ENCODE data around the gene SCN5A.

The SCN5A gene

DNA sequence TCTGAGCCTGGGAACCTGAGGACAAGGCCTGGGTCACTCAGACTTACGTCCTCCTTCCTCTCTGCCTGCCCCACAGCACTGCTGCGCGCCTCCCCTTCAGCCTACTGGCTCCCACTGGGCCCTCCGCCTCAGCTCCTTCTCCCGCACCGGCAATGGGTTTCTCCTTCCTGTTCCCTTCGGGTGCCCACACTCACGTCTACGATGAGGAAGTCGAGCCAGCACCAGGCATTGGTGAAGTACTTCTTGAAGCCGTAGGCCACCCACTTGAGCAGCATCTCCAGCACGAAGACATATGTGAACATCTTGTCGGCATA lies 83.3 kb downstream of the SCN5A start:
- Mint-ChIP-seq H3K9me3 (no peaks in the 10 kb centered on the region), H3K4me3 (no peak overlapping the region), H3K27me3 (ENCODE audit: low read depth, poor library complexity) (peaks cover 4% of the 10 kb centered on the region), H3K27ac (no peak overlapping the region), H3K36me3 (ENCODE audit: low read depth) (no peaks in the 10 kb centered on the region), H3K4me1 (peaks cover 4% of the 10 kb centered on the region)
- TF ChIP-seq, protein P1, sequence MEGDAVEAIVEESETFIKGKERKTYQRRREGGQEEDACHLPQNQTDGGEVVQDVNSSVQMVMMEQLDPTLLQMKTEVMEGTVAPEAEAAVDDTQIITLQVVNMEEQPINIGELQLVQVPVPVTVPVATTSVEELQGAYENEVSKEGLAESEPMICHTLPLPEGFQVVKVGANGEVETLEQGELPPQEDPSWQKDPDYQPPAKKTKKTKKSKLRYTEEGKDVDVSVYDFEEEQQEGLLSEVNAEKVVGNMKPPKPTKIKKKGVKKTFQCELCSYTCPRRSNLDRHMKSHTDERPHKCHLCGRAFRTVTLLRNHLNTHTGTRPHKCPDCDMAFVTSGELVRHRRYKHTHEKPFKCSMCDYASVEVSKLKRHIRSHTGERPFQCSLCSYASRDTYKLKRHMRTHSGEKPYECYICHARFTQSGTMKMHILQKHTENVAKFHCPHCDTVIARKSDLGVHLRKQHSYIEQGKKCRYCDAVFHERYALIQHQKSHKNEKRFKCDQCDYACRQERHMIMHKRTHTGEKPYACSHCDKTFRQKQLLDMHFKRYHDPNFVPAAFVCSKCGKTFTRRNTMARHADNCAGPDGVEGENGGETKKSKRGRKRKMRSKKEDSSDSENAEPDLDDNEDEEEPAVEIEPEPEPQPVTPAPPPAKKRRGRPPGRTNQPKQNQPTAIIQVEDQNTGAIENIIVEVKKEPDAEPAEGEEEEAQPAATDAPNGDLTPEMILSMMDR (IDR thresholded peaks at IDR 0.05), result no peak
- no peak for DNase-seq

DNA sequence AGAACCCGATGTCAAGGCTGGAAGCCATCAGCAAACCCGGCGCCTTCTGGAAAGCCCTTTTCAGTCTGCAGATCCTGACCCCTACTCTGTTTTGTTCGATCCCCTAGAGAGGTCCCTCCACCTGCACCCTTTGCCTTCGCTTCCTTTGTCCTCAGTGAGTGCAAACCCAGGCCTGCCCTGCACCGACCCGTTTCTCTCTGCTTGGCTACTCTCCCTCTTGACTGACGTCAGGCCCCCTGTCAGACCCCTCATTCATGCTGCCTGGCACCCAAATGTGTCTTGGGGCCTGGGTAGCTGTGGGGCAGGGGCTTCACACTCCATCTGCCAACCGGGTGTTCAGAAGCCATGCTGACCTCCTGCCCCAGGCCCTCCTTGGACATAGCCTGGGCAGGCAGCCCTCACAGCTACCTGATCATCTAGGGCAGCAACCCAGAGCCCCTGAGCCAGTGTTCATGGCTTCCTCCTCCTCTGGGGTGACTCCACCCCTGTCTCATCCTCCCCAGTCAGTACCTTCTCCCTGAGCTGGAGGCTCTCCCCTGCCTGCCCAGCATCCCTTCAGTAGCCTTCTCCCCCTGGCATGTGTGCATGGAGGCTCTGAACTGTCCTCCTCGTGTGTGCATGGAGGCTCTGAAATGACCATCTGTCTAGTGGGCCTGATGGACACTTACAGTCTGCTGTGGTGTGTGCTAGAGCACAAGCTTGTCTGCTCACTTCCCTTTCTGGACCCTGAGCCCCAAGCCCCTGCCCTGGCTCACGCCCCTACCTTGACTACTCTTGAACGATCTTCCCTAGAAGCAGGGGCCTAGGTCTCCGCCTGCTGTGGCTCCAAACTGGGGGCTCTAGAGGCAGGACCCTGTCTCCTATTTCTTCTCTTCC lies 83.9 kb downstream of the SCN5A start:
- Mint-ChIP-seq H3K9me3 (no peaks in the 10 kb centered on the region), H3K27me3 (ENCODE audit: low read depth, poor library complexity) (no peaks in the 10 kb centered on the region), H3K36me3 (ENCODE audit: low read depth) (no peaks in the 10 kb centered on the region), H3K27ac (peak overlapping the region; percentile 55), H3K4me3 (no peak overlapping the region), H3K4me1 (peaks cover 4% of the 10 kb centered on the region)
- TF ChIP-seq, protein P1 (IDR thresholded peaks at IDR 0.05), result no peak
- no peak for DNase-seq

DNA sequence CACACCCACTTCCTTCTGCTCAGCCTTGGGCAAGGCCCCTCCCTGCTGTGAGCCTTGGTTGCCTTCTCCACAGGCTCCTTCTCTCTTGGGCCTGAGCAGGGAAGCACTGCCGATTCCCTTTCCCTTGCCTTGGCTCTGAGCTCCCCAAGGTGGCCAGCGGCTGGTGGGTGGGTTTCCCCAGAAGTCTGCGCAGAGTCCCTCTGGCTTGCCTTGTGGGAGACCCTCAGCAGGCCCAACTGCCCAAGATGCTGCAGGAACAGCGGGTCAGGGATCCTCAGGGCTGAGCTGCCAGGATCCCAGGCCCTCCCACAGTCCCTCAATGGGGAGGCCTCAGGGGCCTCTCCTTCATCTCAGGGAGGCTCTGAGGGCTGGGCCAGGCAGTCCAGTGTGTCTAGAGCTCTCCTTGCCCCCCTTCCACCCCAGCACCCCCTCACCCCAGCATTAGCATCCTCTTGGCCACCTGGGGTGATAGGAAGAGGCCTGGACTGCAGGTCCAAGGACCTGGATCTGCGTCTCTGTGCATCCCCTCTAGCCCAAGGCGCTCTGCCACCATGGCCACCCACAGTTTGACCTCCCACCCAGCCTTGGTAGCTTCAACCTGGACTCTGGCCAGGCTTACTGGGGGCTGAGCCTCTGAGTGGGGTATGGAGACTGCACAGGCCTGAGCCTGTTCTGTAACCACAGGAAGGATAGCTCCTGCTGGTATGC lies 84.7 kb downstream of the SCN5A start:
- DNase-seq, result no peak
- Mint-ChIP-seq H3K4me3 (no peak overlapping the region), H3K27ac (no peak overlapping the region), H3K36me3 (ENCODE audit: low read depth) (no peaks in the 10 kb centered on the region), H3K9me3 (no peaks in the 10 kb centered on the region), H3K27me3 (ENCODE audit: low read depth, poor library complexity) (no peaks in the 10 kb centered on the region), H3K4me1 (peaks cover 4% of the 10 kb centered on the region)
- TF ChIP-seq, protein P1 (IDR thresholded peaks at IDR 0.05), result no peak

DNA sequence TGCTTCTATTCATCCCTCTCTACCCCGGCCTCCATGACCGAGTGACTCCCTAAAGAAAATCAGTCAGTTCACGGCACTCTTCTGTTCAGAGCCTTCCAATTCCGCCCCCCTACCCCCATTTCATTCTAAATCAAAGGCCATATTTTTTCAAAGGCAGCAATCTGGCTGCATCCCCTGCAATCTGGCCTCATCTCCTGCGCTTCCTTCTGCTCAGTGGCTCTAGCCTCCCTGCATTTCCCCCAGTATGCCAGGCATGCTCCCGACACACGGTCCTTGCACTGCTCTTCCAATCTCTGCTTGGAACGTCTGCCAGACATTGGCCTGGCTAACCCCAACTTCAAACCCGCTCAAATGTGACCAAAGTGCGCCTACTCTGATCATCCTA lies 85.6 kb downstream of the SCN5A start:
- TF ChIP-seq, protein P1 (IDR thresholded peaks at IDR 0.05), result no peak
- no peaks in the 10 kb centered on the region for H3K9me3 Mint-ChIP-seq
- H3K27me3 Mint-ChIP-seq (ENCODE audit: low read depth, poor library complexity), result peaks cover under 1% of the 10 kb centered on the region
- H3K27ac Mint-ChIP-seq, result no peak overlapping the region
- peaks cover 4% of the 10 kb centered on the region for H3K4me1 Mint-ChIP-seq
- DNase-seq, result no peak
- no peak overlapping the region for H3K4me3 Mint-ChIP-seq
- H3K36me3 Mint-ChIP-seq (ENCODE audit: low read depth), result no peaks in the 10 kb centered on the region

DNA sequence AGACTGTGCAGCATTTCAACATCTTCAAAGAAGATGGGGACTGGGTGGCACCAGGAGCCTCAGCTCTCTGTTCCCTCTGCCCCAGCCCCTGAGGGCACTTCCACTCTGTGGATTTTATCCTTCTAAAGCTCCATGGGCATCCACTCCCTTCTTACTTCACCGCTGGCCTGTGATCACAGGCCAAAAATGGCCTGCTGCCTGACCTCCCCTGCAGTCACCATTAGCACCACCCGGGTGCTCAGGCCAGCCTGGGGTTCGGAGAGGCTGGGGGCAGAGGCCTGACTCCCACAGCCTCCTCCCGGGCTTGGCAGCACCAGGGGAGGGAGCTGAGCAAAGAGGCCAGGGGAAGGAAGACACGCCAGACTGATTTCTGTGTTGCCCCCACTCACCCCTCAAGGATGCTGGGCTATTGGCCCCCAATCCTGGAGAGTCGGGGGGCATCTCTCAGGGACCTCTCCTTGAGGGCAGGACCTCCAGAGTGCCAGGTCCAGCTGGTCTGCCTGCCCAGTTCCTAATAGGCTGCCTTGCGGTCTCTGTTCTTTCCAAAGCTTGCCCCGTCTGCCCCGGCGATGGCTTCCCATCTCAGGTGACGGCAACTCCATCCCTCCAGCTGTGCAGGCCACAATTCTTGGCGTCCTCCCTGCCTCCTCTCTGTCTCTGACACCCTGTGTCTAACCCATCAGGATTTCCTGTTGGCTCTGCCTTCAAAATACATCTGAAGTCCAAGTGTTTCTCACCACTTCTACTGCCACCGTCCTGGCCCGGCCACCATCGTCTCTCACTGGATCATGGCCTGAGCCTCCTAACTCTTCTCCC lies 86.2 kb downstream of the SCN5A start:
- Mint-ChIP-seq H3K27me3 (ENCODE audit: low read depth, poor library complexity) (peaks cover 6% of the 10 kb centered on the region), H3K36me3 (ENCODE audit: low read depth) (no peaks in the 10 kb centered on the region), H3K27ac (peak overlapping the region; percentile 92), H3K9me3 (no peaks in the 10 kb centered on the region), H3K4me3 (no peak overlapping the region), H3K4me1 (peaks cover 4% of the 10 kb centered on the region)
- TF ChIP-seq, protein P1 (IDR thresholded peaks at IDR 0.05), result no peak
- DNase-seq, result no peak
